Spleen (tissue), 11 donors: ENCODE measurements around the gene SMARCA4. TPM values are rescaled to one million over a fixed set of nuclear protein-coding genes. Genes with fewer than 3 reads are reported as not detected.

ENCODE experiments used
- DNase-seq: peaks from one replicate; pipeline ENCODE4 v3.0.0-alpha.2; 2020
- H3K27ac ChIP-seq, 8 donors: fragments of 200-600 bp; sonication (generic) in 7 of 8; 1 replicate in 4 of 8; 2 replicates in 4 of 8; pipeline versions ENCODE4 v1.5.0 to v1.8.0; 2016 to 2021; ENCODE audit warnings: inconsistent platforms in 4 of 8, mild to moderate bottlenecking in 4 of 8, moderate library complexity in 1 of 8
- H3K27me3 ChIP-seq, 7 donors: fragments of 200-600 bp; sonication (generic) in 6 of 7; replicated peaks in 1 of 7; 1 replicate in 4 of 7; 2 replicates in 3 of 7; pipeline versions ENCODE4 v1.5.0 to v1.8.0; 2016 to 2021; ENCODE audit warnings: inconsistent platforms in 3 of 7, mild to moderate bottlenecking in 1 of 7
- H3K36me3 ChIP-seq, 6 donors: fragments of 200-600 bp; sonication (generic) in 5 of 6; 1 replicate in 4 of 6; 2 replicates in 2 of 6; pipeline versions ENCODE4 v1.5.0 to v1.8.0; 2016 to 2021; ENCODE audit warnings: inconsistent platforms in 2 of 6
- H3K4me1 ChIP-seq, 6 donors: fragments of 200-600 bp; sonication (generic) in 5 of 6; 1 replicate in 3 of 6; 2 replicates in 3 of 6; pipeline versions ENCODE4 v1.5.0 to v1.8.0; 2016 to 2021; ENCODE audit warnings: inconsistent platforms in 3 of 6
- H3K4me3 ChIP-seq, 8 donors: fragments of 200-600 bp; sonication (generic) in 7 of 8; 1 replicate in 4 of 8; 2 replicates in 4 of 8; pipeline versions ENCODE4 v1.5.0 to v1.8.0; 2016 to 2021; ENCODE audit warnings: inconsistent platforms in 4 of 8, mild to moderate bottlenecking in 4 of 8, moderate library complexity in 2 of 8
- H3K9me3 ChIP-seq, 8 donors: fragments of 200-600 bp; sonication (generic) in 7 of 8; 1 replicate in 4 of 8; 2 replicates in 4 of 8; pipeline versions ENCODE4 v1.5.0 to v1.8.0; 2016 to 2021; ENCODE audit warnings: inconsistent platforms in 4 of 8
- POLR2A ChIP-seq, 3 donors: fragments of 450-650 bp; IDR thresholded peaks; one replicate each; pipeline ENCODE4 v1.5.1; 2017; ENCODE audit warnings: antibody characterized with exemption in 3 of 3, mild to moderate bottlenecking in 1 of 3
- POLR2AphosphoS5 ChIP-seq, 3 donors: sonication (generic); formaldehyde crosslinking; IDR thresholded peaks; one replicate each; pipeline ENCODE4 v1.5.1; 2017; ENCODE audit warnings: antibody characterized with exemption in 3 of 3
- WGBS, 5 donors: extraction: QIAGEN DNeasy Blood & Tissue Kit in 3 of 5; methylation state at CpG; one replicate each; pipeline versions ENCODE4 v1.1.5 to v1.1.7; 2013 to 2018; 5-methylcytosine and 5-hydroxymethylcytosine counted together
- intact Hi-C: fragments of 100-400 bp; cut with DNase I; formaldehyde crosslinking; loops from one replicate; pipeline ENCODE4 v1.15.0; 2023; ENCODE audit warnings: low total_unique reads
- polyA plus RNA-seq, 3 donors: library from polyadenylated mRNA; stranded (reverse); fragments of 200-250 nt; gene quantifications; one replicate each; pipeline ENCODE4 v1.2.1, GENCODE V29; 2013
- total RNA-seq, 7 donors: library from RNA; depleted of rRNA in 3 of 7; stranded (reverse); fragments of >200 nt in 3 of 7; fragmentation: NEBNext Ultra II Directional in 4 of 7; extraction: Animal tissue kit (Norgen Biotek cat#: 25700) in 4 of 7; gene quantifications; one replicate each; pipeline versions ENCODE4 v1.1.0 to v1.2.1, GENCODE V29; 2016 to 2021
- TF ChIP-seq, protein P1 (sequence below), 11 experiments: fragments of 200-600 bp in 7 of 11; fragments of 450-650 bp in 4 of 11; sonication (generic) in 4 of 11; IDR thresholded peaks in 8 of 11; conservative IDR thresholded peaks in 3 of 11; 1 replicate in 7 of 11; 2 replicates in 4 of 11; pipeline versions ENCODE4 v1.4.0 to v1.8.0; 2016 to 2021; ENCODE audit warnings: antibody characterized with exemption in 11 of 11, inconsistent platforms in 4 of 11, mild to moderate bottlenecking in 1 of 11
- donor health status: healthy with polysubstance abuse.
- donor health status: DM: no; HTN: no; CAD: no; lungs with moderate emphysema.
- donor health status: DM: no; HTN: no; CAD: no.
- donor health status: Bipolar disorder and iron deficiency.
- donor health status: healthy.
- donor health status: DM: no; HTN: no; CAD: no.
- donor health status: DM: yes; HTN: yes; CAD: no.

Gene SMARCA4
- total and polyA plus RNA-seq, 10 donors: 41.6 to 95.6 (median 65.8) TPM

DNA sequence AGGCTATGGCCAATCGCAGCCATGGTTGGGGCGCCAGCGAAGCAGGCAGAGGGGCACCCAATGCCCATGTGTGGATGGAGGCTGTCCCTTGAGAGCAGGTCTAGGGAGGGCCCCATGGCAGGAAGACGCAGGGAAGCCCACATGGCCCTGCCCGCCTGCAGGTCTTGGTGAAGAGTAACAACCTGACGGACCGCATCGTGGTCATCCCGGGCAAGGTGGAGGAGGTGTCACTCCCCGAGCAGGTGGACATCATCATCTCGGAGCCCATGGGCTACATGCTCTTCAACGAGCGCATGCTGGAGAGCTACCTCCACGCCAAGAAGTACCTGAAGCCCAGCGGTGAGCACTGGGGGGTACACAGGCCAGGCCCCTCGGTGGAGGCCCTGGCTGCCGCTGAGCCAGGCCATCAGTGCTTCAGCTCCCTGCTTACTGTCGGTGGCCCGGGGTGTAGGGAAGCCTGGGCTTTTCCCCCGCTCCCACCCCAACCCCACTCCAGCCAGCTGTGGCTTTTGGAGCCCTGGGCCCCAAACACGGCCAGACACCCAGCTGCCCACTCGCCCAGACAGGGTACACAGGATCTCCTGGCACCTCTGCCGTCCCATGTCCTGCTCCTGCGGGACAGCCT lies 47.0 kb upstream of the SMARCA4 start:
- H3K4me1 ChIP-seq: no peaks in the 10 kb centered on the region
- DNase-seq: no peak
- WGBS, 5 donors: 91 to 98% (median 93%) methylated on average over 4 to 24 of the region's 24 CpGs
- H3K27me3 ChIP-seq: no peaks in the 10 kb centered on the region
- intact Hi-C loops: no loop called here
- no peak overlapping the region for H3K27ac ChIP-seq
- H3K9me3 ChIP-seq: no peaks in the 10 kb centered on the region
- TF ChIP-seq POLR2AphosphoS5 (IDR thresholded peaks at IDR 0.05) (no peak), POLR2A (IDR thresholded peaks at IDR 0.05) (no peak)
- no peak overlapping the region for H3K4me3 ChIP-seq
- peaks cover 0 to 97% (median 53%) of the 10 kb centered on the region in 6 donors for H3K36me3 ChIP-seq

DNA sequence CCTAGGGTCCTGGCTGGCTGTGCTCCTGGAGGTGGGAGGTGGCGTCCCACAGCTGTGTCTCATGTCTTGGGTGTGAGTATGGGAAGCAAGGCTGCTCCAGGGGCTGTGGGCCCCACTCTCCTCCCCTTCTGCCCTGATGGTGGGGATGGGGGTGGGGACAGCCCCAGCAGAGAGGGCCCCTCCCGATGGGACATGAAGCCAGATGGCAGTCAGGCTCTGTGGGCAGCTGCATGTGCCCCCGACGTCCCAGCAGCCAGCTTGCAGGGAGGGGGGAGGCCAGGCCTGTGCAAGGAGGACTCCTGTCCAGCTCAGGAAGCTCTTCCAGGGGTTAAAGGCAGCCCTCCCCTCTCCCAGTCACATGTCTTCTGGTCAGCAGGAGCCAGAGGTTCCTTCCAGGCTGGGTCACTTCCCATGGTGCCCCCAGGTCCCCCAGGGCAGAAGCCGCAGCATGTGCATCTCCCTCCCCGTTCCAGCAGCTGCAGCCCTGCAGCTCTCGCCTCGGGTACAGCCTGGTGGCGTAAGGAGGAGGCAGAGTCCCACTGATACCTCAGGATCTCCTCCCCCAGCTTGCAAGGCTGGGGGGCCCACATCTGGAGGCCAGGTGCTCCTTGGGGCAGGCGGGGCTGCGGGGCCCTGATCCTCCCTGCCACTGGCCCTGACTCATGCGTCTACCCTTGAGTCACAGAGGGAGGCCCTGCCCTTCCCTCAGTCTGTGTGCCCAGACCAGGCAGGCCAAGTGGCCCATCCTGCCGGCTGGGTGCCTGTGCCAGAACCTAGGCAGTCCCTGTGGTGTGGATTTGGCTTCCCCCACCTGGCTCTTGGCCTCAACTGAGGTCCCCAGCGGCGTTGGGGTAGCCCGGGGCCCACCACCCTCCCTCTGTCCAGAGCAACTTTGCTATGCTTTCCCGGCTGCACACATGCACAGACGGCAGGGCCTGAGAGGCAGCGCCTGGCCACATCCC lies 45.4 kb upstream of the SMARCA4 start:
- intact Hi-C loops: no loop called here
- Histone ChIP-seq H3K27me3 (no peaks in the 10 kb centered on the region), H3K4me3 (no peak overlapping the region), H3K4me1 (no peaks in the 10 kb centered on the region), H3K9me3 (no peaks in the 10 kb centered on the region), H3K27ac (no peak overlapping the region), H3K36me3 (peaks cover 0 to 97% (median 54%) of the 10 kb centered on the region in 6 donors)
- DNase-seq: no peak
- WGBS, 5 donors: 78 to 94% (median 90%) methylated on average over 7 to 19 of the region's 19 CpGs
- TF ChIP-seq POLR2A (IDR thresholded peaks at IDR 0.05) (no peak), POLR2AphosphoS5 (IDR thresholded peaks at IDR 0.05) (no peak)
- TF ChIP-seq, protein P1, sequence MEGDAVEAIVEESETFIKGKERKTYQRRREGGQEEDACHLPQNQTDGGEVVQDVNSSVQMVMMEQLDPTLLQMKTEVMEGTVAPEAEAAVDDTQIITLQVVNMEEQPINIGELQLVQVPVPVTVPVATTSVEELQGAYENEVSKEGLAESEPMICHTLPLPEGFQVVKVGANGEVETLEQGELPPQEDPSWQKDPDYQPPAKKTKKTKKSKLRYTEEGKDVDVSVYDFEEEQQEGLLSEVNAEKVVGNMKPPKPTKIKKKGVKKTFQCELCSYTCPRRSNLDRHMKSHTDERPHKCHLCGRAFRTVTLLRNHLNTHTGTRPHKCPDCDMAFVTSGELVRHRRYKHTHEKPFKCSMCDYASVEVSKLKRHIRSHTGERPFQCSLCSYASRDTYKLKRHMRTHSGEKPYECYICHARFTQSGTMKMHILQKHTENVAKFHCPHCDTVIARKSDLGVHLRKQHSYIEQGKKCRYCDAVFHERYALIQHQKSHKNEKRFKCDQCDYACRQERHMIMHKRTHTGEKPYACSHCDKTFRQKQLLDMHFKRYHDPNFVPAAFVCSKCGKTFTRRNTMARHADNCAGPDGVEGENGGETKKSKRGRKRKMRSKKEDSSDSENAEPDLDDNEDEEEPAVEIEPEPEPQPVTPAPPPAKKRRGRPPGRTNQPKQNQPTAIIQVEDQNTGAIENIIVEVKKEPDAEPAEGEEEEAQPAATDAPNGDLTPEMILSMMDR (IDR thresholded peaks at IDR 0.05 in 8 of 11, conservative IDR thresholded peaks at IDR 0.05 in 3 of 11): no peak

DNA sequence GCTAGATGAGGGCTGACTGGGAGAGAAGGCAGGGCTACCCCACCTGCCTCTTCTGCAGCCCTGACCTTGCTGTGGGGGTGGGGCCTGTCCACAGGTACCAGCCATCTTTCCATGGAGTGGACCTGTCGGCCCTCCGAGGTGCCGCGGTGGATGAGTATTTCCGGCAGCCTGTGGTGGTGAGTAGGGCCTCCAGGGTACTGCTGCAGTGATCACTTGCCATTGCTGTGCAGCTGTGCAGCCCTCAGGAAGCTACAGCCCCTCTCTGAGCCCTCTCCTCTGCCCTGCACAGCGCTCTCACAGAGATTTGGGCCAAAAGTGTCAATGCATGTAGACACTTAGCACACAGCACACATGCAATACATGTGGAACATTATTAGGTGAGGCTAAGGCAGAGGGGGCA lies 44.2 kb upstream of the SMARCA4 start:
- no peak overlapping the region for H3K4me3 ChIP-seq
- TF ChIP-seq POLR2A (IDR thresholded peaks at IDR 0.05) (no peak), POLR2AphosphoS5 (IDR thresholded peaks at IDR 0.05) (peak in 1 of 3 donors; percentile 26)

DNA sequence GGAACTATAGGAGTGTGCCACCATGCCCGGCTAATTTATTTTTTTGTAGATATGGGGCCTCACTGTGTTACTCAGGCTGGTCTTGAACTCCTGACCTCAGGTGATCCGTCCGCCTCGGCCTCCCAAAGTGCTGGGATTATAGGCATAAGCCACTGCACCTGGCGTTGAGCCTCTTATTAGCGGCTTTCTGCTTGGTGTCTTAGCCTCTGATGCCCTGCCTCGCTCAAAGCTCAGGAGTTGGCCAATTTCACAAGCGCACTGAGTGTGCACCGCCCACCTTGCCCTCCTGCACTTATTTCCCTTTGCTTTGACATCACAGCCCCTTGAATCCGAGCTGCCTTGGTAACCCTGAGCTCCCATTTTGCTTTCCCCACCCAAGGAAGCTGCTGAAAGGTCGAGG lies 42.5 kb upstream of the SMARCA4 start:
- H3K27ac ChIP-seq: no peak overlapping the region
- no peaks in the 10 kb centered on the region for H3K27me3 ChIP-seq
- TF ChIP-seq, protein P1 (IDR thresholded peaks at IDR 0.05 in 8 of 11, conservative IDR thresholded peaks at IDR 0.05 in 3 of 11): no peak
- no peak for TF ChIP-seq POLR2A (IDR thresholded peaks at IDR 0.05)
- no peak for TF ChIP-seq POLR2AphosphoS5 (IDR thresholded peaks at IDR 0.05)
- 90 to 96% (median 93%) methylated on average over 11 of the region's 11 CpGs for WGBS, 5 donors
- no peaks in the 10 kb centered on the region for H3K4me1 ChIP-seq
- H3K36me3 ChIP-seq: peaks cover 0 to 97% (median 61%) of the 10 kb centered on the region in 6 donors
- no peak overlapping the region for H3K4me3 ChIP-seq
- no peak for DNase-seq
- H3K9me3 ChIP-seq: no peaks in the 10 kb centered on the region
- intact Hi-C loops: no loop called here

More for the DNA sequence above, 44.2 kb upstream of the SMARCA4 start:
- 94 to 100% (median 95%) methylated on average over 2 to 6 of the region's 6 CpGs for WGBS, 5 donors
- intact Hi-C loops: no loop called here
- Histone ChIP-seq H3K27me3 (no peaks in the 10 kb centered on the region), H3K36me3 (peaks cover 0 to 97% (median 58%) of the 10 kb centered on the region in 6 donors), H3K27ac (no peak overlapping the region), H3K9me3 (no peaks in the 10 kb centered on the region), H3K4me1 (no peaks in the 10 kb centered on the region)
- DNase-seq: no peak
